Liver (tissue), 9 donors: Measurements from ENCODE around the gene LTA4H. TPM values are rescaled to one million over a fixed set of nuclear protein-coding genes. Genes with fewer than 3 reads are reported as not detected.

Experiments used
- DNase-seq: peaks from one replicate; pipeline ENCODE4 v3.0.0-alpha.2; 2017; ENCODE audit warnings: low spot score
- H3K27ac ChIP-seq, 2 donors: one replicate each; pipeline ENCODE4 v1.7.0; 2013; ENCODE audit warnings: inconsistent platforms in 2 of 2, low read length in 2 of 2, control low read depth in 1 of 2, low read depth in 1 of 2, mild to moderate bottlenecking in 1 of 2
- H3K27me3 ChIP-seq, 4 donors: one replicate each; pipeline versions ENCODE4 v1.6.1 to v1.7.0; 2013; ENCODE audit warnings: low read length in 3 of 4, inconsistent platforms in 1 of 4, mild to moderate bottlenecking in 1 of 4, moderate library complexity in 1 of 4; ENCODE audit not compliant: control insufficient read depth in 4 of 4, insufficient read depth in 4 of 4
- H3K36me3 ChIP-seq, 4 donors: one replicate each; pipeline versions ENCODE4 v1.6.1 to v1.7.0; 2013; ENCODE audit warnings: low read length in 3 of 4, mild to moderate bottlenecking in 3 of 4, low read depth in 1 of 4, moderate library complexity in 1 of 4; ENCODE audit not compliant: control insufficient read depth in 4 of 4, insufficient read depth in 3 of 4
- H3K4me1 ChIP-seq, 4 donors: one replicate each; pipeline versions ENCODE4 v1.6.1 to v1.7.0; 2013; ENCODE audit warnings: low read length in 3 of 4, mild to moderate bottlenecking in 3 of 4, moderate library complexity in 1 of 4; ENCODE audit not compliant: control insufficient read depth in 4 of 4, insufficient read depth in 4 of 4
- H3K4me3 ChIP-seq, 3 donors: one replicate each; pipeline versions ENCODE4 v1.6.1 to v1.7.0; 2013; ENCODE audit warnings: low read length in 3 of 3, control low read depth in 1 of 3, low read depth in 1 of 3, mild to moderate bottlenecking in 1 of 3
- H3K9ac ChIP-seq, 2 donors: one replicate each; pipeline ENCODE4 v1.7.0; 2013; ENCODE audit warnings: low read length in 2 of 2, mild to moderate bottlenecking in 2 of 2, moderate library complexity in 2 of 2, control low read depth in 1 of 2, low read depth in 1 of 2
- H3K9me3 ChIP-seq, 4 donors: one replicate each; pipeline versions ENCODE4 v1.6.1 to v1.7.0; 2013; ENCODE audit warnings: low read length in 3 of 4; ENCODE audit not compliant: control insufficient read depth in 4 of 4
- ATF3 ChIP-seq: IDR thresholded peaks from 2 replicates; pipeline ENCODE4 v1.6.1; 2016; ENCODE audit warnings: antibody characterized with exemption
- CTCF ChIP-seq: fragments of 150-350 bp; IDR thresholded peaks from 2 replicates; pipeline ENCODE4 v1.5.1; 2017; ENCODE audit warnings: improper control_type of control experiment, low read depth, low read length; ENCODE audit not compliant: missing input control
- FOXA2 ChIP-seq: IDR thresholded peaks from 2 replicates; pipeline ENCODE4 v1.6.1; 2016; ENCODE audit warnings: antibody characterized with exemption
- HNF4G ChIP-seq: IDR thresholded peaks from 2 replicates; pipeline ENCODE4 v1.6.1; 2016; ENCODE audit warnings: antibody characterized with exemption
- MAX ChIP-seq: IDR thresholded peaks from 2 replicates; pipeline ENCODE4 v1.6.1; 2016; ENCODE audit warnings: antibody characterized with exemption
- REST ChIP-seq: IDR thresholded peaks from 2 replicates; pipeline ENCODE4 v1.6.1; 2016; ENCODE audit warnings: antibody characterized with exemption, mild to moderate bottlenecking
- TAF1 ChIP-seq: conservative IDR thresholded peaks from 2 replicates; pipeline ENCODE4 v1.6.1; 2016; ENCODE audit warnings: antibody characterized with exemption, mild to moderate bottlenecking
- ZBTB33 ChIP-seq: IDR thresholded peaks from 2 replicates; pipeline ENCODE4 v1.6.1; 2016; ENCODE audit warnings: antibody characterized with exemption
- WGBS: extraction: QIAGEN DNeasy Blood & Tissue Kit; methylation state at CpG from one replicate; pipeline ENCODE4 v1.1.7; 2013; 5-methylcytosine and 5-hydroxymethylcytosine counted together
- polyA plus RNA-seq, 2 donors: library from polyadenylated mRNA; stranded (reverse) in 1 of 2; unstranded in 1 of 2; fragments of 200-250 nt in 1 of 2; fragments of >200 nt in 1 of 2; fragmentation: Nextera tagmentation in 1 of 2; extraction: Ambion mirVana in 1 of 2; gene quantifications; one replicate each; pipeline versions ENCODE4 v1.2.1 to v1.2.3, GENCODE V29; 2013 to 2015
- total RNA-seq, 2 donors: library from RNA; depleted of rRNA; stranded (reverse); fragments of >200 nt; gene quantifications; one replicate each; pipeline ENCODE4 v1.2.3, GENCODE V29; 2014
- donor health status: healthy.
- donor health status: healthy.
- donor health status: healthy.
- donor health status: healthy.
- donor health status: healthy.

Gene LTA4H
- total and polyA plus RNA-seq, 4 donors = 16.6 to 34.5 (median 20.9) TPM

- no peak overlapping the region for H3K27ac ChIP-seq
- 78% methylated on average over 10 of the region's 10 CpGs for whole genome bisulfite sequencing
- no peak for DNase-seq
Observed at GRCh38 chr12:96044017-96044942, 8.9 kb upstream of the LTA4H start.

GRCh38 chr12:96041181-96041580 is 5.8 kb upstream of the LTA4H start:
- 98% methylated on average over 1 of the region's 1 CpG for WGBS
- Histone ChIP-seq H3K9me3 (no peaks in the 10 kb centered on the region), H3K27ac (no peak overlapping the region), H3K4me3 (no peak overlapping the region), H3K27me3 (no peaks in the 10 kb centered on the region), H3K36me3 (no peaks in the 10 kb centered on the region), H3K4me1 (peaks cover 0 to 1% (median under 1%) of the 10 kb centered on the region in 4 donors), H3K9ac (no peak overlapping the region)
- TF ChIP-seq ATF3 = no peak
- no peak for TF ChIP-seq HNF4G
- TF ChIP-seq FOXA2 = no peak
- no peak for TF ChIP-seq MAX
- no peak for TF ChIP-seq TAF1
- no peak for TF ChIP-seq CTCF
- TF ChIP-seq REST = no peak
- no peak for DNase-seq

More at GRCh38 chr12:96044017-96044942, 8.9 kb upstream of the LTA4H start:
- Histone ChIP-seq H3K36me3 (no peaks in the 10 kb centered on the region), H3K9ac (no peak overlapping the region), H3K9me3 (no peaks in the 10 kb centered on the region), H3K4me1 (peaks cover 8 to 28% (median 26%) of the 10 kb centered on the region in 4 donors), H3K27me3 (no peaks in the 10 kb centered on the region), H3K4me3 (no peak overlapping the region)
- no peak for TF ChIP-seq ZBTB33
